OCI-LY1 (cell line): Measurements from ENCODE around the gene FLYWCH1.

Source experiments
- CTCF ChIP-seq: fragments of 200-600 bp; sonication (generic), shearing (Covaris generic); IDR thresholded peaks from 2 replicates; pipeline ENCODE4 v1.5.1; 2017; ENCODE audit warnings: mild to moderate bottlenecking, antibody characterized with exemption, low read length, moderate library complexity, mixed read lengths
- EZH2 ChIP-seq: fragments of 200-600 bp; sonication (generic), shearing (Covaris generic); IDR thresholded peaks from 2 replicates; pipeline ENCODE4 v1.8.0; 2017; ENCODE audit warnings: borderline replicate concordance, mixed run types, mild to moderate bottlenecking, antibody characterized with exemption, low read length, moderate library complexity, mixed read lengths

GRCh38 chr16:2988590-2989099 lies 76.9 kb downstream of the FLYWCH1 start:
- TF ChIP-seq CTCF (no peak), EZH2 (no peak)
